B cell (primary cell): ENCODE measurements around the gene TBC1D32. TPM values are rescaled to one million over a fixed set of nuclear protein-coding genes. Genes with fewer than 3 reads are reported as not detected.

ENCODE experiments used
- ATAC-seq: fragments of 200-7000 bp; cut with Tn5 transposase; one replicate; pipeline ENCODE4 v1.10.0; 2021; ENCODE audit warnings: low read depth, mild to moderate bottlenecking, moderate number of reproducible peaks, moderate library complexity
- CTCF ChIA-PET: fragments of 350-600 bp; sonication (Branson Sonifier 250); formaldehyde crosslinking; loops from one replicate; lab custom pipeline; 2021; ENCODE audit warnings: antibody characterized with exemption, inconsistent platforms; lab: Charles Lee
- POLR2A ChIA-PET: fragments of 350-600 bp; sonication (Branson Sonifier 250); formaldehyde crosslinking; loops from one replicate; lab custom pipeline; 2021; ENCODE audit warnings: antibody characterized with exemption; lab: Charles Lee
- DNase-seq: peaks from one replicate; pipeline ENCODE4 v3.0.0; 2013
- H2AFZ ChIP-seq: 2 replicates; pipeline ENCODE4 v1.6.1; 2012; ENCODE audit warnings: mild to moderate bottlenecking, low read depth, low read length; ENCODE audit not compliant: insufficient read depth, poor library complexity, severe bottlenecking
- H3K27ac ChIP-seq, 2 donors: 1 replicate in 1 of 2; 2 replicates in 1 of 2; pipeline ENCODE4 v1.5.1; 2012 to 2013; ENCODE audit warnings: low read length in 2 of 2, mild to moderate bottlenecking in 2 of 2, moderate library complexity in 1 of 2
- H3K27me3 ChIP-seq, 4 experiments: fragments of 200-600 bp in 1 of 4; sonication (generic) in 1 of 4; replicated peaks in 1 of 4; 1 replicate in 2 of 4; 2 replicates in 2 of 4; pipeline versions ENCODE4 v1.6.1 to v1.7.0; 2013 to 2016; ENCODE audit warnings: low read length in 3 of 4, mild to moderate bottlenecking in 2 of 4, mixed read lengths in 1 of 4, moderate library complexity in 1 of 4; ENCODE audit not compliant: insufficient read depth in 4 of 4, control insufficient read depth in 3 of 4; ENCODE audit errors: control extremely low read depth in 1 of 4
- H3K36me3 ChIP-seq, 2 experiments: replicated peaks in 1 of 2; 1 replicate in 1 of 2; 2 replicates in 1 of 2; pipeline versions ENCODE4 v1.6.1 to v1.7.1; 2013; ENCODE audit warnings: low read length in 1 of 2; ENCODE audit not compliant: insufficient read depth in 2 of 2, control insufficient read depth in 1 of 2; ENCODE audit errors: control extremely low read depth in 1 of 2, extremely low read depth in 1 of 2
- H3K4me1 ChIP-seq, 2 donors: fragments of 200-600 bp in 1 of 2; sonication (generic) in 1 of 2; 1 replicate in 1 of 2; 2 replicates in 1 of 2; pipeline versions ENCODE4 v1.5.1 to v1.6.1; 2013 to 2017; ENCODE audit warnings: low read length in 2 of 2; ENCODE audit not compliant: control insufficient read depth in 2 of 2, insufficient read depth in 2 of 2
- H3K4me2 ChIP-seq: replicated peaks from 2 replicates; pipeline ENCODE3; 2012; ENCODE audit warnings: mild to moderate bottlenecking, low read depth, low read length; ENCODE audit not compliant: poor library complexity, severe bottlenecking
- H3K4me3 ChIP-seq, 5 experiments: fragments of 200-600 bp in 1 of 5; sonication (generic) in 1 of 5; 1 replicate in 3 of 5; 2 replicates in 2 of 5; pipeline versions ENCODE4 v1.5.1 to v1.7.0; 2011 to 2016; ENCODE audit warnings: low read length in 4 of 5, mild to moderate bottlenecking in 4 of 5, low read depth in 2 of 5, control low read depth in 1 of 5, moderate library complexity in 1 of 5; ENCODE audit not compliant: insufficient read depth in 1 of 5; ENCODE audit errors: control extremely low read depth in 1 of 5, extremely low read depth in 1 of 5
- H3K79me2 ChIP-seq: fragments of 200-600 bp; sonication (generic); one replicate; pipeline ENCODE4 v1.6.0; 2016; ENCODE audit warnings: low read length; ENCODE audit not compliant: control insufficient read depth, insufficient read depth
- H3K9ac ChIP-seq: fragments of 200-600 bp; sonication (generic); 2 replicates; pipeline ENCODE4 v1.6.1; 2017; ENCODE audit warnings: mild to moderate bottlenecking, low read length, moderate library complexity
- H3K9me3 ChIP-seq, 3 donors: one replicate each; pipeline versions ENCODE4 v1.6.1 to v1.7.1; 2013; ENCODE audit warnings: low read length in 2 of 3; ENCODE audit not compliant: control insufficient read depth in 2 of 3, insufficient read depth in 1 of 3; ENCODE audit errors: control extremely low read depth in 1 of 3
- H4K20me1 ChIP-seq: 2 replicates; pipeline ENCODE4 v1.6.0; 2012; ENCODE audit warnings: mild to moderate bottlenecking, low read length; ENCODE audit not compliant: insufficient read depth, control insufficient read depth, poor library complexity, severe bottlenecking
- H3K27ac Mint-ChIP-seq: one replicate; pipeline ENCODE4 v1.8.0; 2021; ENCODE audit warnings: mixed read lengths
- H3K27me3 Mint-ChIP-seq: one replicate; pipeline ENCODE4 v1.8.0; 2021; ENCODE audit warnings: mixed read lengths
- H3K4me1 Mint-ChIP-seq: one replicate; pipeline ENCODE4 v1.8.0; 2021; ENCODE audit warnings: mixed read lengths
- H3K4me3 Mint-ChIP-seq: one replicate; pipeline ENCODE4 v1.8.0; 2021; ENCODE audit warnings: mixed read lengths
- H3K9me3 Mint-ChIP-seq: one replicate; pipeline ENCODE4 v1.8.0; 2022; ENCODE audit warnings: mixed read lengths; ENCODE audit not compliant: insufficient read depth
- CTCF ChIP-seq: fragments of 200-600 bp; IDR thresholded peaks from one replicate; pipeline ENCODE4 v1.8.0; 2022; ENCODE audit warnings: antibody characterized with exemption, mild to moderate bottlenecking
- EZH2 ChIP-seq: IDR thresholded peaks from 2 replicates; pipeline ENCODE4 v1.6.1; 2012; ENCODE audit warnings: borderline replicate concordance, low read depth, mild to moderate bottlenecking, moderate library complexity, low read length; ENCODE audit not compliant: insufficient read depth, poor library complexity, severe bottlenecking
- WGBS: methylation state at CpG from one replicate; pipeline ENCODE4 v1.1.5; 2013; ENCODE audit warnings: missing lambda C conversion rate; ENCODE audit not compliant: insufficient coverage; 5-methylcytosine and 5-hydroxymethylcytosine counted together
- intact Hi-C: fragments of 100-400 bp; cut with micrococcal nuclease; formaldehyde crosslinking; loops from one replicate; pipeline ENCODE4 v1.10.0; 2022
- polyA plus RNA-seq: library from polyadenylated mRNA; depleted of rRNA; stranded (reverse); fragments of >200 nt; gene quantifications from 2 replicates; pipeline ENCODE4 v1.2.3, GENCODE V29; 2012
- total RNA-seq, 2 donors: library from RNA; stranded (reverse); fragments of 120-200 nt in 1 of 2; gene quantifications; 1 replicate in 1 of 2; 2 replicates in 1 of 2; pipeline versions ENCODE4 v1.2.3 to v1.2.4, GENCODE V29; 2013 to 2022

TBC1D32 gene
- total and polyA plus RNA-seq, 2 donors (not counting 1 experiment from before 2014, with no cell fraction given) = 9.0 to 20.9 TPM

GRCh38 chr6:121110733-121111132 is 223.5 kb downstream of the TBC1D32 start:
- H3K27me3 Mint-ChIP-seq = no peaks in the 10 kb centered on the region
- TF ChIP-seq EZH2 = no peak
- no peak for TF ChIP-seq CTCF
- H3K4me1 Mint-ChIP-seq = no peaks in the 10 kb centered on the region
- Histone ChIP-seq H3K4me1 (no peaks in the 10 kb centered on the region), H3K9ac (no peak overlapping the region), H3K4me2 (no peak overlapping the region), H3K36me3 (no peaks in the 10 kb centered on the region), H2AFZ (no peak overlapping the region), H3K79me2 (no peaks in the 10 kb centered on the region), H3K27me3 (no peaks in the 10 kb centered on the region), H4K20me1 (no peaks in the 10 kb centered on the region), H3K27ac (no peak overlapping the region), H3K4me3 (no peak overlapping the region), H3K9me3 (no peaks in the 10 kb centered on the region)
- H3K9me3 Mint-ChIP-seq = no peaks in the 10 kb centered on the region
- no CpG with 5 or more reads among the region's 4 CpGs for WGBS
- ATAC-seq = no peak
- H3K27ac Mint-ChIP-seq = no peak overlapping the region
- no peak for DNase-seq
- ChIA-PET CTCF (no interaction called here), POLR2A (no interaction called here)
- H3K4me3 Mint-ChIP-seq = no peak overlapping the region
- intact Hi-C loops = no loop called here

DNA sequence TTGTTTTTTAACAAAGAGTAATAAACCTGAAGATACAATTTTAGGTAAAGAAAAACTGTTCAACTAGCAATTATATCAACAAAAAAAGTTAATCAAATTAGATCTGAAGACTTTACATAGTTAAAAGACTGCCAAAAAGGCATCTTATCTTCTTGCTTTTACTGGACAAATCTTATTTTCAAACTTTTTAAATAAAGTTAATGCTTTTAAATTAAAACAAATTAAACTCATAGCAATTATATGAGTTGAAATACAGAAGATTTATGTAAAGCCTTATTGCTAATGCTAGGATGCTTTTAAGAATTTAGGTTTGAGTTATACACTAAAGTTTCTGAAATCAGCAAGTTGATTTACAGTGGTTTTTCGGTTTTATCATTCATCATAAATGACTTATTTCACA is 227.3 kb downstream of the TBC1D32 start:
- ATAC-seq = no peak
- Histone ChIP-seq H3K9ac (no peak overlapping the region), H2AFZ (no peak overlapping the region), H3K4me3 (no peak overlapping the region), H4K20me1 (no peaks in the 10 kb centered on the region), H3K27me3 (no peaks in the 10 kb centered on the region), H3K4me1 (no peaks in the 10 kb centered on the region), H3K4me2 (no peak overlapping the region), H3K36me3 (no peaks in the 10 kb centered on the region), H3K9me3 (no peaks in the 10 kb centered on the region), H3K27ac (no peak overlapping the region), H3K79me2 (no peaks in the 10 kb centered on the region)
- no peak overlapping the region for H3K27ac Mint-ChIP-seq
- TF ChIP-seq CTCF (no peak), EZH2 (no peak)
- H3K4me1 Mint-ChIP-seq = no peaks in the 10 kb centered on the region
- POLR2A ChIA-PET = no interaction called here
- no peaks in the 10 kb centered on the region for H3K9me3 Mint-ChIP-seq
- intact Hi-C loops = no loop called here
- CTCF ChIA-PET = no interaction called here
- H3K27me3 Mint-ChIP-seq = no peaks in the 10 kb centered on the region
- H3K4me3 Mint-ChIP-seq = no peak overlapping the region
- no peak for DNase-seq
- no CpG with 5 or more reads among the region's 1 CpG for whole genome bisulfite sequencing
